Neural crest cell (in vitro differentiated cells): Measurements from ENCODE around the gene RASEF. TPM values are rescaled to one million over a fixed set of nuclear protein-coding genes. Genes with fewer than 3 reads are reported as not detected.

ENCODE experiments used
- DNase-seq: peaks from one replicate; pipeline ENCODE4 v3.0.0; 2021; ENCODE audit warnings: low read depth, mixed read lengths, low spot score
- H3K27ac Mint-ChIP-seq: one replicate; pipeline ENCODE4 v1.8.0; 2021; ENCODE audit warnings: mild to moderate bottlenecking, mixed read lengths; ENCODE audit not compliant: unreplicated experiment
- H3K27me3 Mint-ChIP-seq: 2 replicates; pipeline ENCODE4 v1.8.0; 2021; ENCODE audit warnings: low read depth, mild to moderate bottlenecking, mixed read lengths
- H3K36me3 Mint-ChIP-seq: 2 replicates; pipeline ENCODE4 v1.8.0; 2021; ENCODE audit warnings: low read depth, mild to moderate bottlenecking, mixed read lengths
- H3K4me1 Mint-ChIP-seq: 2 replicates; pipeline ENCODE4 v1.8.0; 2021; ENCODE audit warnings: mixed read lengths
- H3K4me3 Mint-ChIP-seq: one replicate; pipeline ENCODE4 v1.8.0; 2021; ENCODE audit warnings: mild to moderate bottlenecking, mixed read lengths
- H3K9me3 Mint-ChIP-seq: 2 replicates; pipeline ENCODE4 v1.8.0; 2021; ENCODE audit warnings: mixed read lengths
- CTCF ChIP-seq: fragments of 200-600 bp; sonication (generic); conservative IDR thresholded peaks from 2 replicates; pipeline ENCODE4 v1.5.0; 2021; ENCODE audit warnings: antibody characterized with exemption, mild to moderate bottlenecking
- total RNA-seq: library from RNA; stranded (reverse); gene quantifications from 2 replicates; pipeline ENCODE4 v1.2.1, GENCODE V29; 2021

RASEF gene
- total RNA-seq, 1 donor from 2014 or later: 0.16 TPM

GRCh38 chr9:82988488-82988887 lies 74.5 kb downstream of the RASEF start:
- H3K4me1 Mint-ChIP-seq: peaks cover 17% of the 10 kb centered on the region
- TF ChIP-seq CTCF: no peak
- H3K27me3 Mint-ChIP-seq: no peaks in the 10 kb centered on the region
- no peak overlapping the region for H3K4me3 Mint-ChIP-seq
- peak overlapping the region; percentile 31 for H3K27ac Mint-ChIP-seq
- no peaks in the 10 kb centered on the region for H3K36me3 Mint-ChIP-seq
- DNase-seq: no peak
- no peaks in the 10 kb centered on the region for H3K9me3 Mint-ChIP-seq

- Mint-ChIP-seq H3K9me3 (no peaks in the 10 kb centered on the region), H3K4me1 (peaks cover 13% of the 10 kb centered on the region), H3K36me3 (no peaks in the 10 kb centered on the region), H3K27me3 (no peaks in the 10 kb centered on the region), H3K4me3 (no peak overlapping the region), H3K27ac (no peak overlapping the region)
- no peak for DNase-seq
- no peak for TF ChIP-seq CTCF
Observed at GRCh38 chr9:82987370-82988189, 75.4 kb downstream of the RASEF start.

GRCh38 chr9:82981552-82981951 lies 81.4 kb downstream of the RASEF start:
- no peak overlapping the region for H3K4me3 Mint-ChIP-seq
- DNase-seq: no peak
- H3K27me3 Mint-ChIP-seq: no peaks in the 10 kb centered on the region
- TF ChIP-seq CTCF: no peak
- peaks cover 8% of the 10 kb centered on the region for H3K9me3 Mint-ChIP-seq
- no peak overlapping the region for H3K27ac Mint-ChIP-seq
- no peaks in the 10 kb centered on the region for H3K4me1 Mint-ChIP-seq
- H3K36me3 Mint-ChIP-seq: peaks cover 2% of the 10 kb centered on the region

GRCh38 chr9:82975176-82975575 lies 87.8 kb downstream of the RASEF start:
- no peak overlapping the region for H3K4me3 Mint-ChIP-seq
- H3K4me1 Mint-ChIP-seq: no peaks in the 10 kb centered on the region
- H3K27me3 Mint-ChIP-seq: no peaks in the 10 kb centered on the region
- TF ChIP-seq CTCF: no peak
- DNase-seq: no peak
- peaks cover 12% of the 10 kb centered on the region for H3K9me3 Mint-ChIP-seq
- H3K27ac Mint-ChIP-seq: no peak overlapping the region
- peaks cover 2% of the 10 kb centered on the region for H3K36me3 Mint-ChIP-seq

GRCh38 chr9:82972446-82972845 lies 90.5 kb downstream of the RASEF start:
- Mint-ChIP-seq H3K4me1 (no peaks in the 10 kb centered on the region), H3K4me3 (no peak overlapping the region), H3K27me3 (no peaks in the 10 kb centered on the region), H3K9me3 (peaks cover 9% of the 10 kb centered on the region), H3K27ac (no peak overlapping the region), H3K36me3 (peaks cover 2% of the 10 kb centered on the region)
- no peak for DNase-seq
- TF ChIP-seq CTCF: no peak
